GM21717 (cell line): Measurements from ENCODE around the gene TSC22D3.
A peak's percentile ranks its signal among the peaks of the same experiment; 100 is the strongest.

Experiments
- ATAC-seq: cut with Tn5 transposase; IDR thresholded peaks from one replicate; pipeline ENCODE4 v1.9.1; 2021; ENCODE audit warnings: mild to moderate bottlenecking, moderate library complexity; ENCODE audit not compliant: unreplicated experiment

Gene TSC22D3

DNA sequence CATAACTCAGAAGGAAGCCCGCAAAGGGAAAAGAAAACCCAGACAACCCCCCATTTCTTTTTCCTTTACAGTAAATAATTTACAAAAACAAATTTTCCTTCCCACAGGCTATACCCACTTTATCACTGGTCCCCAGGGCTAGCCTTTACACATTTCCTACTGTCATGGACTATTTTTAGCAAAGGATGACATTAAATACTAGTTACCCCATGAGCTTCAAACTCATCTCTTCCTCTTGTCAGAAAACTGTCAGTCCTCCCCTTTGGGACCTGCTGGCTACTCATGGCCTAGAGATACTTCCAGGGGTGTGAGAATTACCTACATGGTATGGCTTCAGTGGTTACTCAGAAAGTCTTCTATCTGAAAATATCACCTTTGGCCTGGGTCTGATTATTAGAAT lies 11.9 kb downstream of the TSC22D3 start:
- ATAC-seq: no peak

GRCh38 chrX:107760304-107761077 lies 15.1 kb downstream of the TSC22D3 start:
- ATAC-seq: no peak

- no peak for ATAC-seq
Measured at GRCh38 chrX:107758231-107758766, 17.3 kb downstream of the TSC22D3 start.

GRCh38 chrX:107755721-107756120 lies 19.9 kb downstream of the TSC22D3 start:
- no peak for ATAC-seq

DNA sequence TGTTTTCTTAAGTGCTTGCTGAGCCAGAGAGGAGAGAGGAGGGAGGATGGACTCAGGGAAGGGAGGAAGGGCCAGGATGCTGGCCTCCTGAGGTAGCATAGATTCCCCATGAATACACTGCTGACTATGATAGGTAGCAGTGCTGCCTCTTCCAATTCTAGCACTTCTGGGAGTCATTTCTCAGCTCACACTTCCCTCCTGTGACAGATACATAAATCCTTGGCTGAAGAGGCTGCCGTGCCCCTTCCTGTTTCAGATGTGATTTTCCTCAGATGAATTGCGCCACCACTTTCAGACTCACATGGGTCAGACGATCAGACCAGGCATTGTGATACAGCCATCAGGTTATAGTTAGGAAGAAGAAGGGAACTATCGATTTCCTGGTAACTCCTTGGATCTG lies 22.4 kb downstream of the TSC22D3 start:
- ATAC-seq: no peak

DNA sequence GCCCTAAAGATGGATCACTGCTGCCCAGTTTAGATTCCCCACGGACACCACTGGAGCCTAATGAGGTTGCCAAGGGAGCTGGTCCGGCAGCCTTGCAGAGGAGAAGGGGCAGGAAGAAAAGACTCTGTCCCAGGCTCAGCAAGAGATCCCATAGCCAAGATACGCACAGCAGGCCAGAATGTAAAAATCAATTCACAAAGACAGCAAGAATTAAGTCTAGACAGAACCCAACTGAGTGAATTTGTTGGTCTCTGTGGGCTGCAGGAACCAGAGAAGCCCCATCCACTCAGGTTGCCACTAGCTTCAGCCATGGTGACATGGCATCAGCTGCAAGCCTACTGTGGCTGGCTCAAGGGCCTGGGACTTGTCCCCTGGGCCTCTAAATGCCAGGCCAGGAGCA lies 22.9 kb downstream of the TSC22D3 start:
- ATAC-seq: no peak

GRCh38 chrX:107752043-107752442 lies 23.5 kb downstream of the TSC22D3 start:
- ATAC-seq: no peak

- no peak for ATAC-seq
Measured at GRCh38 chrX:107750861-107751445, 24.6 kb downstream of the TSC22D3 start.

- ATAC-seq: no peak
Measured at GRCh38 chrX:107750263-107750662, 25.3 kb downstream of the TSC22D3 start.

- ATAC-seq: no peak
Measured at GRCh38 chrX:107748506-107748905, 27.1 kb downstream of the TSC22D3 start.

GRCh38 chrX:107747596-107748161 lies 27.9 kb downstream of the TSC22D3 start:
- no peak for ATAC-seq

DNA sequence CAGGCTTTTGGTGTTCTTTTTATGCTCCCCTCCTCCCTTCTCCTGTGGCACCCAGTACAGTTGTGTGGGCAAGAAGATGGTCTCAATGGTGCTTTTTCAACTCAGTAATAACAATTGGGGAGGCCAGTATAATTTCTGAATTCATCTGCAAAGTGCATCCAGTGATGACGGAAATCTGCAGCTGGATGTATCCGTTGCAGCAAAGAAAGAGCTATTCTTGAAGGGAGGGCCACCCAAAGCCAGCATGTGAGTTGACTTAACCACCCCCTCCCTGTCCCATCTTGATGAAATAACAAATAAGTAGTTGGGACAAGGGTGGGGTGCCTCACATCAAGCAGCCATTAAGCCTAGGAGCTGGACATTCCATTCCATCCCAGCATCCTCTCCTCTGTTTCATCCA lies 30.7 kb downstream of the TSC22D3 start:
- no peak for ATAC-seq

- ATAC-seq: no peak
Measured at GRCh38 chrX:107743995-107744394, 31.6 kb downstream of the TSC22D3 start.

GRCh38 chrX:107742700-107743191 lies 32.8 kb downstream of the TSC22D3 start:
- ATAC-seq: no peak

GRCh38 chrX:107741404-107741790 lies 34.2 kb downstream of the TSC22D3 start:
- peak; percentile 28 for ATAC-seq

DNA sequence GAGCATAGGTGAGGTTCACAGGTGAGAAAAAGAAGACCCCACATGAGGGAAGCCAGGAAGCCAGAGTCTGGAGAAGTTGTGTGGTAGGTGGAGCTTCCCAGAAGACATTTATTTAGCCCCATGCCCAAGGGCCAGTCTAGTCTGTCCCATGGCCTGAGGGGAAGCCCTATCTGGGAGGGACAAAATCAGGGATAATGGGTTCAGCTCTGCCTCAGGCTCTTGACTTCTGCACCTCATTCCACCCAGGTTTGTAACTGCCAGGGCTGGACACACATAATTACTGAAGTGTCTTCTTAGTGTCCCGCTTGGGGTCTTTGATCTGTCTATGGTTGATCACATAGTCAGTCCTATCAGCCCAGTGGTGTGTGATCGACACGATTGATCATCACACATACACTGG lies 36.0 kb downstream of the TSC22D3 start:
- ATAC-seq: no peak

- ATAC-seq: no peak
Measured at GRCh38 chrX:107738768-107739167, 36.8 kb downstream of the TSC22D3 start.

GRCh38 chrX:107738272-107738671 lies 37.3 kb downstream of the TSC22D3 start:
- no peak for ATAC-seq

GRCh38 chrX:107736781-107737531 lies 38.6 kb downstream of the TSC22D3 start:
- no peak for ATAC-seq

DNA sequence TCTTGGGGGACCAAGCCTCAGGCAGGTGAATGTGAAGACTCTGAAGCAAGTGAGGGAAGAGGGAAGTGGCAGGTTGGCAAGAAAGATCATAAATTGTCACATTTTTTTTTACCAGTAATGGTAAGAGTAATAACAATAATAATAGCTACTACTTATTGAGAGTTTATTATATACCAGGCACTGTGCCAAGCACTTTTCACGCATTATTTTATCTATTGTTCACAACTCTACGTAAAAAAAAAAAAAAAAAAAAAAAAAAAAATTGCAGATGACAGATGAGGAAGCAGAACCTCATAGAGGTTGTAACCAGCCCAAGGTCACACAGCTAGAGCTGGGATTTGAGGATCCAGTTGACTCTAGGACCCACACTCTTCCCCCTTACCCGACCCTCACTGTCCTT lies 40.9 kb downstream of the TSC22D3 start:
- no peak for ATAC-seq

GRCh38 chrX:107733686-107734085 lies 41.9 kb downstream of the TSC22D3 start:
- ATAC-seq: no peak
